Rectal smooth muscle tissue (tissue), 1 donor: ENCODE results near the gene TM7SF2.

Experiments used
- H3K27ac ChIP-seq: one replicate; pipeline ENCODE4 v1.7.0; 2013; ENCODE audit warnings: low read depth, low read length, inconsistent platforms
- H3K27me3 ChIP-seq: one replicate; pipeline ENCODE4 v1.7.0; 2013; ENCODE audit warnings: low read length; ENCODE audit not compliant: control insufficient read depth, insufficient read depth
- H3K36me3 ChIP-seq: one replicate; pipeline ENCODE4 v1.7.0; 2013; ENCODE audit warnings: low read length; ENCODE audit not compliant: control insufficient read depth, insufficient read depth
- H3K4me1 ChIP-seq: one replicate; pipeline ENCODE4 v1.7.0; 2013; ENCODE audit warnings: low read length; ENCODE audit not compliant: control insufficient read depth, insufficient read depth
- H3K4me3 ChIP-seq: one replicate; pipeline ENCODE4 v1.7.0; 2013; ENCODE audit warnings: low read length
- H3K9ac ChIP-seq: one replicate; pipeline ENCODE4 v1.7.0; 2013; ENCODE audit warnings: low read length

Gene TM7SF2

GRCh38 chr11:65160643-65161042 lies 49.0 kb downstream of the TM7SF2 start:
- Histone ChIP-seq H3K4me1 (no peaks in the 10 kb centered on the region), H3K9ac (no peak overlapping the region), H3K27me3 (no peaks in the 10 kb centered on the region), H3K36me3 (no peaks in the 10 kb centered on the region), H3K4me3 (no peak overlapping the region), H3K27ac (no peak overlapping the region)

- no peaks in the 10 kb centered on the region for H3K27me3 ChIP-seq
- H3K27ac ChIP-seq, result no peak overlapping the region
- no peaks in the 10 kb centered on the region for H3K4me1 ChIP-seq
- H3K4me3 ChIP-seq, result no peak overlapping the region
- no peak overlapping the region for H3K9ac ChIP-seq
- H3K36me3 ChIP-seq, result no peaks in the 10 kb centered on the region
Observed at GRCh38 chr11:65163684-65164083, 52.0 kb downstream of the TM7SF2 start.
